Tibial nerve (tissue), 4 donors: ENCODE results near the gene EVA1C.

Source experiments
- EP300 ChIP-seq, 2 donors: sonication (generic); formaldehyde crosslinking; IDR thresholded peaks; one replicate each; pipeline ENCODE4 v1.6.1; 2017; ENCODE audit warnings: antibody characterized with exemption in 2 of 2, mild to moderate bottlenecking in 1 of 2
- TF ChIP-seq, protein P1 (sequence below), 5 experiments: fragments of 200-600 bp in 3 of 5; fragments of 450-650 bp in 2 of 5; sonication (generic) in 3 of 5; IDR thresholded peaks; one replicate each; pipeline ENCODE4 v1.5.1; 2016 to 2019; ENCODE audit warnings: antibody characterized with exemption in 5 of 5, mild to moderate bottlenecking in 3 of 5, moderate library complexity in 2 of 5

DNA sequence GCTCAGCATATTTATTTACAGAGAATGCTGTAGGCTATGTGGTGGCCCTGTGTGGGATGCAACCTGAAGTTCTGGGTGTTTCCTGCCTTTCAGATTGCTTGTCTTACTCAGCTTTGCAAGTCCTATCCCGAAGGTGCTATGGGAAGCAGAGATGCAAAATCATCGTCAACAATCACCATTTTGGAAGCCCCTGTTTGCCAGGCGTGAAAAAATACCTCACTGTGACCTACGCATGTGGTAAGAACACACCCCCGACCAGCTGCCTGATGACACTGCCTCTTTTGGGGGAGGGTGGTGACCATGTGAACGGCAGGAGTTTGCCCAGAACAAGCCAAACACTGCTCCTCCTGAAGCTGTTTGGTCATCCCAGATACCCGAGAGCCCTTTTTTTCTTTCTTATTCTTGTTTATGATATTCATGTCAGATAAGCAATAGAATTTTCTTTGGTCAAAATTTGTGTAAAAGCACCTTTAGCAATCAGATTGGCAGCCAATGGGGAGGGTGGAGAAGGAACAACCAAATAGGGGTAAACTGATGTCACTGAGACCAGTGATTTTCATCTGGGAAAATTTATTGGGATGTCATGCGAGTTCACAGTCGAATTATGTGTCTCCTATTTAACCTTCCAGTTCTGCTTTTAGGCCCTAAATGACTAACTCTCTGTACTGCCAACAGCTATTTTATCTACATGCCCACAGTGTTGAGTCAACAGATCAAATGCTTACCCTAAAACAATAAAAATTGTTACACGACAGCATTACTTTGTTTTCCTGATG, 82.6 kb downstream of the EVA1C start:
- TF ChIP-seq, protein P1, sequence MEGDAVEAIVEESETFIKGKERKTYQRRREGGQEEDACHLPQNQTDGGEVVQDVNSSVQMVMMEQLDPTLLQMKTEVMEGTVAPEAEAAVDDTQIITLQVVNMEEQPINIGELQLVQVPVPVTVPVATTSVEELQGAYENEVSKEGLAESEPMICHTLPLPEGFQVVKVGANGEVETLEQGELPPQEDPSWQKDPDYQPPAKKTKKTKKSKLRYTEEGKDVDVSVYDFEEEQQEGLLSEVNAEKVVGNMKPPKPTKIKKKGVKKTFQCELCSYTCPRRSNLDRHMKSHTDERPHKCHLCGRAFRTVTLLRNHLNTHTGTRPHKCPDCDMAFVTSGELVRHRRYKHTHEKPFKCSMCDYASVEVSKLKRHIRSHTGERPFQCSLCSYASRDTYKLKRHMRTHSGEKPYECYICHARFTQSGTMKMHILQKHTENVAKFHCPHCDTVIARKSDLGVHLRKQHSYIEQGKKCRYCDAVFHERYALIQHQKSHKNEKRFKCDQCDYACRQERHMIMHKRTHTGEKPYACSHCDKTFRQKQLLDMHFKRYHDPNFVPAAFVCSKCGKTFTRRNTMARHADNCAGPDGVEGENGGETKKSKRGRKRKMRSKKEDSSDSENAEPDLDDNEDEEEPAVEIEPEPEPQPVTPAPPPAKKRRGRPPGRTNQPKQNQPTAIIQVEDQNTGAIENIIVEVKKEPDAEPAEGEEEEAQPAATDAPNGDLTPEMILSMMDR (IDR thresholded peaks at IDR 0.05) = no peak
- no peak for TF ChIP-seq EP300 (IDR thresholded peaks at IDR 0.05)
